Testis (tissue), 2 donors: Measurements from ENCODE around the gene GLE1.

Experiments used
- POLR2A ChIP-seq: fragments of 450-650 bp; IDR thresholded peaks from one replicate; pipeline ENCODE4 v1.6.1; 2017; ENCODE audit warnings: antibody characterized with exemption, mild to moderate bottlenecking, moderate library complexity
- TF ChIP-seq, protein P1 (sequence below), 3 experiments: fragments of 450-650 bp in 2 of 3; fragments of 200-600 bp in 1 of 3; sonication (generic) in 1 of 3; IDR thresholded peaks; one replicate each; pipeline ENCODE4 v1.5.1; 2016 to 2019; ENCODE audit warnings: antibody characterized with exemption in 3 of 3, mild to moderate bottlenecking in 2 of 3, moderate library complexity in 1 of 3

DNA sequence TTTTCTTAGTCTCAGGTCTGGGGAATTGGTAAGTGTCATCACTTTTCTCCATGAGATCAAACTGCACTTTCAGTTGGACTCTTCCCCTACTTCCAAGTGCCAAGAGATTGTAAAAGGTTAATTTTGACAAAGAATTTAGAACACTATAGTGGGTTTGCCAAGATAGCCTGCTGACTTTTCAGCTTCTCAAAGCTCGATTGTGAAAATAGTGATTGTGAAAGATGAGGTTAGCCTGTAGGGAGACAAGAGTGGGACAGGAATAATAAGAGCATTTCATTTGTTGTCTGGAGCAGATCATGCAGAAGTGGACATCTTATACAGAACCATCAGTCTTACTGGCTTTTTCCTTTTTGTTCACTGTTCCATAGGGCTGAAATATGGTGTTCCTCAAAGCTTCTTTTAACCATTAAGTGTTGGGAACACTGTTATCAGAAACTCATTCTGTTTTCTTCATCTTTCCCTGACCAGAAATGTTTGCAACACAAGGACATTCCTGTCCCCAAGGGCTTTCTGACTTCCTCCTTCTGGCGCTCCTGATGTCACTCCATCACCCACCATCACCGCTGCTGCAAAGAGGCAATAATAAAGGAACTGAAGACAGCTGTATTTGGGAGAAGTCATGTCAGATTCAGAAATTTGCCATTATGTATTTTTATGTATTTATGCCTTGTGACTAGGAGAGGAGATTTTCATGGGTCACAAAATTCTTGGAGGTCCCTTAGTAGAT is 36.3 kb downstream of the GLE1 start:
- TF ChIP-seq, protein P1, sequence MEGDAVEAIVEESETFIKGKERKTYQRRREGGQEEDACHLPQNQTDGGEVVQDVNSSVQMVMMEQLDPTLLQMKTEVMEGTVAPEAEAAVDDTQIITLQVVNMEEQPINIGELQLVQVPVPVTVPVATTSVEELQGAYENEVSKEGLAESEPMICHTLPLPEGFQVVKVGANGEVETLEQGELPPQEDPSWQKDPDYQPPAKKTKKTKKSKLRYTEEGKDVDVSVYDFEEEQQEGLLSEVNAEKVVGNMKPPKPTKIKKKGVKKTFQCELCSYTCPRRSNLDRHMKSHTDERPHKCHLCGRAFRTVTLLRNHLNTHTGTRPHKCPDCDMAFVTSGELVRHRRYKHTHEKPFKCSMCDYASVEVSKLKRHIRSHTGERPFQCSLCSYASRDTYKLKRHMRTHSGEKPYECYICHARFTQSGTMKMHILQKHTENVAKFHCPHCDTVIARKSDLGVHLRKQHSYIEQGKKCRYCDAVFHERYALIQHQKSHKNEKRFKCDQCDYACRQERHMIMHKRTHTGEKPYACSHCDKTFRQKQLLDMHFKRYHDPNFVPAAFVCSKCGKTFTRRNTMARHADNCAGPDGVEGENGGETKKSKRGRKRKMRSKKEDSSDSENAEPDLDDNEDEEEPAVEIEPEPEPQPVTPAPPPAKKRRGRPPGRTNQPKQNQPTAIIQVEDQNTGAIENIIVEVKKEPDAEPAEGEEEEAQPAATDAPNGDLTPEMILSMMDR (IDR thresholded peaks at IDR 0.05): no peak
- TF ChIP-seq POLR2A: no peak
